Activated CD4-positive, CD25-positive, alpha-beta regulatory T cell treated with anti-CD3 and anti-CD28 coated beads, Interleukin-2, amount 50 U/mL, for 16 hours (primary cell): ENCODE measurements around the gene TAF4B.
"Not testable (repeated sequence)": the region's sequence is repeated elsewhere in the genome, so short reads cannot be mapped to it uniquely, and the experiment has no call there.

Experiments
- DNase-seq: peaks from one replicate; pipeline ENCODE4 v3.0.0-alpha.2; 2020; ENCODE audit warnings: low read depth, low spot score

TAF4B gene

DNA sequence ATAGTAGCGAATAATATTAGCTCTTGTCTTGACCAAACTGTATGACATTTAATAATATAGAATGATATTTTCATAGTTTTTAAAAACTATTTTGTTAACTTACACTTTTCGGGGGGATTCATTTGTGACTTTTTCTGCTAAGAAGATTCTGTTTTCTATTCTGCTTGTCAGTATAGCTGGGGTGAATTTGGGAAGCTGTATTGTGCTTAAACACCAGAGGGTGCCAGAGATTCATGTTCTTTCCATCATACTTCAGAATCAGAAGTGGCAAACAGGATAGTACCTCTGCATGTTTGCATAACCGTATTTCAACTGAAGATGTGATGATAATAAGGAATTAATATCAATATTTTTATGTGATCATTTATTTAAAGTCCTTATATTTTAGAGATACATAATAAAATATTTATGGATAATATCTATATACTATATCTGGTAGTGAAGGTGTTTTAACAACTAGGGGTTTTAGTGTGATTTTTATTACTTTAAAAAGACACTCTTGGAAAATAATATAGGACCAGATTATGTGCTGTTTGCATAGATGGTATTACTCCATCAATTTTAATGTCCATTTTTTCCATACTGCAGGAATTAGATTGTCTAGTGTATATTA, 81.0 kb downstream of the TAF4B start:
- DNase-seq: no peak

DNA sequence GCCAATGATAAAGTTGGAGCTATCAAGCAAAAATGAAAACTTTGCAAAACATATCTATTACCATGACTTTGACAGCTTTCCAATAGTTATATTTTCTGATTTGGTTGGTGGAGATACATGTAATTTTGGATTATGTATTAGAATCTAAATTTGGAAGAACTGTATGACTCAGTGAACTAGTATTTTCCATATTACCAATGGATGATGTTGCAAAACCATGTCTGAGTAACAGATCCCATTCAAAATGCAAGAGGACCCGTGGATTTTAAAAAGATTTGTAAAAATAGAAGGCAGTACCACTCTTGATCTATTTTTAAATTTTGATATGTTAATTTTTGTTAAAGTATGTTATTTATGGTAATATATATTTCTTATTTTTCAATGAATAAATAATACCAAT, 83.0 kb downstream of the TAF4B start:
- DNase-seq: no peak

DNA sequence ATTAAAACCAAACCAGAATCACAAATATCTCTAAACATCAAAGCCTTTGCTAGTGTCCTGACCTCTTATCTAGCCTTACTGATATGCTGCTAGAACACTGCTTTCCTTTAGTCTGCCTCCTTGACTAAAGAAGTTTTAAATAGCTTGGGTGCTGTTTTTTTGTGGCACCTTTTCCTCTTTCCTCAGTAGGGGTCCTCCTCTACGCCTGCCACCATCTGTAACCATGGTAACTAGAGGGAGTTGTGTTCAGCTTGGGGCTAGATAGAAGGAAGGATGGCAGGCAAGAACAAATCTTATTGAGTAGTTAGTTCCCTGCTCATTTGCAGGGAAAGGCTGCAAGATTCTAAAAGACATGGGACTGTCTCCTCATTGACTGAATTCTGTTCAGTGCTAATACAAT, 86.0 kb downstream of the TAF4B start:
- no peak for DNase-seq

DNA sequence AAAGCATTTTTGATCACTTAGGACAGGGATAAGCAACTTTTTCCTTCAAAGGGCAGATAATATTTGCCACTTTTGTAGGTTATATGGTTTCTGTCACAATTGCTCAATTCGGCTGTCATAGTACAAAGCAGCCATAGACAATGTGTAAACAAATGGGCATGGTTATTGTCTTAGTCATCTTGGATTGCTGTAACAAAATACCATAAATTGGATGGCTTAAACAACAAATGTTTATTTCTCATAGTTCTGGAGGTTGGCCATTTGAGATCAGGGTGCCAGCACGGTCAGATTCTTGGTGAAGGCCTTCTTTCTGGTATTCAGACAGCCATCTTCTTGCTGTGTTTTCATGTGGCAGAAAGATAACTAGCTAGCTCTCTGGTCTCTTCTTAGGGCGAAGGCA, 91.2 kb downstream of the TAF4B start:
- DNase-seq: no peak

DNA sequence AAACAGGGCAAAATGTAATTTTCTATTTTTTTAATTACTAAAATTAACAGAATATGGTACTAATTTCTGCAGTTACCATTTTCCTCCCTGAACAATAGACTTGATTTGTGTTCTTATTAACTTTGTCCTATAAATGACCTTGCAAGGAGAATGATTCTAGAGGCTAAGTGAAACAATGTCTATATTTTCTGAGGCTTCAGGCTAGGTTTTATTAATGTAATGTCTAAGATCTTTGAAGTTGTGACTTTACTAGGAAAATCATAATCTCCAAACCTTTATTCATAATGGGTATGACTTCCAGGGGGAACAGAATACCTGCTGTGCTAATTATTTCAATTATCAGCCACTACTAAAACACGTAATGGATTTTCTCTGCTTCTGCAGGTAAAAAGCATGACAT, 94.4 kb downstream of the TAF4B start:
- DNase-seq: no peak

DNA sequence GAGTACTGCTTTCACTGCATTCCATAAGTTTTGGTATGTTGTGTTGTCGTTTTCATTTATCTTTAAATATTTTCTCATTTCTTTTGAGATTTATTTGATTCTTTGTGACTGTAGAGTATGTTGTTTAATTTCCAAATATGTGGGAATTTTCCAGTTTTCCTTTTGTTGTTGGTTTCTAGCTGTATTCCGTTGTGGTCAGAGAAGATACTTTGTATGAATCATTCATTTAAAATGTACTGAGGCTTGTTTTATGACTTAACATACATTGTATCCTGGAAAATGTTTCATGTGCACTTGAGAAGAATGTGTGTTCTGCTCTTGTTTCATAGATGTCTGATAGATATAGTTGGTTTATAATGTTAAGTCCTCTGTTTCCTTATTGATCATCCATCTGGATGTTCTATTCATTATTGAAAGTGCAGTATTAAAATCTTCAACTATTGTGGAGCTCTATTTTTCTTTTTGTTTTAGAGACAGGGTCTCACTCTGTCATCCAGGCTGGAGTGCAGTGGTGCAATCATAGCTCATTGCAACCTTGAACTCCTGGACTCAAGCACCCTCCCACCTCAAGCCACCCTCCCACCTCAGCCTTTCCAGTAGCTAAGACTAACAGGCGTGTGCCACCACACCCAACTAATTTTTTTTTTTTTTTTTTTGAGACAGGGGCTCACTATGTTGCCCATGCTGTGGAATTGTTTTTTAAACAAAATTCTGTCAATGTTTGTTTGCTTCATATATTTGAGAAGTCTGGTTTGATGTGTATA, 96.8 kb downstream of the TAF4B start:
- DNase-seq: no peak

DNA sequence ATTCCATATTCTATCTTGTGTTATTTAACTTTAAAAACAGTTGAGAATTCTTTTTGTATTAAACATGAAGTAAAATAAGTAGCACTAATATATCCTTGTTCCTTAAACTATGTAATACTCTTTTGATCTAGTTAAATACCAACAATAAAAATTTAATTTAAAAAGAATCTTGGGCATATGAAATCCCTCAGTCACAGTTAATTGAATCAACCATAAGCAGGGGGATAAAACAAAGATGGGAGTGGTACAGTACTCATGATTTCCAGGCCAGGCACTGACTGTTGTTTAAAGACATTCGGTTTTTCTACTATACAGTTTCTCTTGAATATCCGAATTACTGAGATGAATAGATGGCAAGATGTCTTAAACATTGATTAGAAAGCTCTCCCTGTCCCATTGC, 99.5 kb downstream of the TAF4B start:
- no peak for DNase-seq

DNA sequence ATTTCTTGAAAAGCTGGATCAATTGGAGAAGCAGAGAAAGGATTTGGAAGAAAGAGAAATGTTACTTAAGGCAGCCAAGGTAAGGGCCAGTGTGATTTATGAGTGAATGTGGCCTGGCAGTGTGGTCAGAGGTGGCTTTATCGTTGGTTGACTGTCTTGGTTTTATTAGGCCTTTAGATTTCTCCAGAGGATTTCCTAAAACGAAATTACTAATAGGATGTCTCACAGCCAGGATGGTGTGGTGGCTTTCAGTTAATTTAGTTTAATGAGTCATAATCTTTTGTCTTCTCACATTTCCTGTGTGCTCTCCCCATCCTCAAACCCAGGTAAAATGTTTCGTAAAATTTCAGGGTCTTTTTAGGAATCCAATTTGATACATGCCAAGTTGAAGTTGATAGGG, 100.8 kb downstream of the TAF4B start:
- DNase-seq: no peak

DNA sequence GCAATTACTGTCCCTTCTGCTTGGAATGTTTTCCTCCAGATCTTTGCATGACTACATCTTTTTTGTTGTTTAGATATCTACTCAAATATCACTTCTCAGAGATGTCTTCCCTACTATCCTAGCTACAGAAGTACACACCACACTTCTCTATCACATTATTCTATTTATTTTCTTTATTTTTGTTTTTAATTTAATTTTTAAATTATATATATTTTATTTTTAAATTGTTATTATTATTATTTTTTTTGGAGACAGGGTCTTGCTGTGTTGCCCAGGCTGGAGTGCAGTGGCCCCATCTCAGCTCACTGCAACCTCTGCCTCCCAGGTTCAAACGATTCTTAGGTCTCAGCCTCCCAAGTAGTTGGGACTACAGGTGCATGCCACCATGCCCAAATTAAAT, 106.7 kb downstream of the TAF4B start:
- no peak for DNase-seq

DNA sequence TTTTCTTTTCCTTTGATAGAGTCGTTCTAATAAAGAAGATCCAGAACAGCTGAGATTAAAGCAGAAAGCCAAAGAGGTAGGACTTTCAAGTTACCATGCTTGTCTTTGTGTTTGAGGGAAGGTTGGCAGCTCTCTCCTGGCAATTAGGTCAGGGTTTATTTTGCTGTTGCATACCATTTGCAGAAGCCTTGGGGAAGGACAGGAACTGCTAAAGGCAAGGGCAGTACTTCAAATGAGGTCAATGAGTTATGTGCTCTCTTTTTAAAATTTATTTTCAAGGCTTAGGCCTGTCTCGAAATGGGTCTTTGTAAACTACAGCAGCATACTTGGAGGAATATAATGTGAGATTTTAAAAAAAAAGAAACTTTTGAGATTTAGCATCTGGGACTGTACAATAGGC, 108.9 kb downstream of the TAF4B start:
- no peak for DNase-seq

DNA sequence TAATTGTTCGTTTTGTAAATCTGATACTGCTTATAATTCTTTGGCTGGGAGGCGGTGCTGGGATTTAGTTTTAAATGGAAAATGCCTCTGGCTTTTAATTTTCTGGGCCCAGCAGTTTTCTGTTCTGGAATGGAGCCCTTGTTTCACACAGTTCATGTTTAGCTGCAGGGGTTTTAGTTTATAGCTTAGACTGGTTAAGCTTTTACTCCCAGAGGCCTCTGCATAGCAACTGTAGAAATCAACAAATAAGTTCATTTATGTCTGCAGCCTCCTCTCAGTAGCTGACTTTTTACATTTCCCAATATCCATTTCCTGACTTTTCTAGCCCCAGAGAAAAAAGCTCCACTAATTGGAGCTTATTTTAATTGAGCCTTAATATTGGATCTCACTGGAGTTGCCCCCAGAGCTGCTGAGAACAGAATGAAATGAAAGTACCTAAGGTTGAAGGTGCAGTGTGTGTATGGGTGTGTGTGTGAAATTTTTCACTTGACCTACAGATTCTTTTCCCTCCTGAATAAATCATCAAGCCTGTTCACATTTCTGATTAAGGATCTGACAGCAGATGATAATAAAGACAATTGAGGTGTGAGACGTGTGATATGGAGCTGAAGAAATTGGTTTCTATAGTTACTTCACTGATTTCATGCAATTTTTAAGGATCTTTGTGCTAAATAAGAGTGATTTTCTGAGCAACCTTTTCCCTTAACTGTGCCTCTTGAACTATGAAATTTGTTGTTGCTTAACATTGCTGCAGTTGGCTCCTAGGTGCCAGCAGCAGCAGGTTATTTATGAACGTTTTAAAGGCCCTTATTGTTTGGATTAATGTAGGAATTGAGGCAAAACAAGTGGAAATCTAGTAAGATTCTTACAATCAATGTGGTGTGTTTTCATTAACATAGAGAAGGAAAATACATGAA, 109.6 kb downstream of the TAF4B start:
- no peak for DNase-seq

DNA sequence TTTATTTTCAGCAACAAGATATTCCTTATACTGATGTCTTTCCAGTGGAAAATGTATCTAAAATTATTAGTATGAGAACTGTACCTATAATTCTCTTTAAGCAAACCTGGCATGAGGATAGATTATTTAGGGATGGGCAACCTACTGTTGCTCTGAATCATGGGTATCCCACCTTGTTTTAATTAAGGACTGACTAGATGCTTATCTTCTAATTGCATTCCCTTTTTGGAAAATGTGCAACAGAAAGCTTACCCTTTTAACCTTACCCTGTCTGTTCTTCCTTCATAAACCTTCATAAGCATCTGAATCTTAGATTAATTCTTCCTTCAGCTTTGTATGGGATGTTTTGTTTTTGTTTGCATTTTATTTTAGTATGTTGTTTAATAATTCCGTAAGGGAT, 110.3 kb downstream of the TAF4B start:
- no peak for DNase-seq

DNA sequence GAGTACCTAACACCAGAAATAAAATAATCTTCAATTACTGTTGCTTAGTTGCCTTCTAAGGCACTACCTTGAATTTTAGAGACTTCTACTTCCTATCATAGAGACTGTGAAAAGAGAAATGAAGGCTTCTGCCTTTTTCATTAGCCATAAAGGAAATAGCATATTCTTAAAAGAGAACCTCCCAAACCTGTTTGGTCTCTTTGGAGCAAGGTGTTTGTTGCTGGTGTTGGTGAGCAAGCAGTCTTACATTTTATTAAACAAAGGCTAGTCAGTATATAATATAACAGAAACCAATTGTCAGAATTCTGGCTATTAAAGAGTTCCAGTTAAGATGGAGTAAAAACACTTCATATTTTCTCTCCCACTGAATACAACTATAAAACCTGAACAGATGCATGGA, 116.4 kb downstream of the TAF4B start:
- no peak for DNase-seq

DNA sequence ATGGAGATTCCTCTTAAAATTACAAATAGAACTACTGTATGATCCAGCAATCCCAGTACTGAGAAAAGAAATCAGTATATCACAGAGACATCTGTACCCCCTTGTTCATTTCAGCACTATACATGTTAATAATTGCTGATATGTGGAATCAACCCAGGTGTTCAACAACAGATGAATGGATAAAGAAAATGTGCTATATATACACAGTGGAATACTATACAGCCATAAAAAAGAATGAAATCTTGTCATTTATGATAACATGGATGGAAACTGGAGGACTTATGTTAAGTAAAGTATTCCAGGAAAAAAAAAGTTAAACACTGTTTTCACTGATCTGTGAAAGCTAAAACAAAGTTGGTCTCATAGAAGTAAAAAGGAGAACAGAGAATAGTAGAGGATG, 124.7 kb downstream of the TAF4B start:
- DNase-seq: no peak

DNA sequence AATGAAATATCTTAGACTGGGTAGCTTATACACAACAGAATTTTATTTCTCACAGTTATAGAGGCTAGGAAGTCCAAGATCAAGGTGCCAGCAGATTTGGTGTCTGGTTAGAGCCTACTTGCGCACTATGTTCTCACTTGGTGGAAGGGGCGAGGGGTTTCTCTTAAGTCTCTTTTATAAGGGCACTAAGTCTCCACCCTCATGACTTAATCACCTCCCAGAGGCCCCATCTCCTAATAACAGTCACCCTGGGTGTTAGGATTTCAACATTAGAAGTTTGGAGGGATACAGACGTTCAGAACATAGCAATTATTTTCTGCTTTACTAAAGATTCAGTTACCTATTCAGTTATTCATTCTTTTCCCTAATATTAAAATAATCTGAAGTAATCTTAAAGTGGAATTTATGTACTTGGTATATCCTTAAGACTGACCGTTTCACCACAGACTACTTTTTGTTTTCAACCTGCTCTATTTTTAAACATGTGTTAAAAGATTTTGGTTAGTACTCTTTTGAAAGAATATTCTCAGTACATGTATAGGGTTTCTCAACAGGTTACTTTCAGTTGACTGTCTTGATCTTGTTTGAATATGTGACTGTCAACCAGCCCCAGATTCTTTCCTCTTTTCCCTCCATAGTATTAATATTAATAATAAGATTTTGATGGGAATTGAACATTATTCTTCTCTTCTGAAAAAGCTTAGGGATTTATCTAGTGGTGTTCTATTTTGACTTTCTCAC, 130.0 kb downstream of the TAF4B start:
- DNase-seq: no peak

DNA sequence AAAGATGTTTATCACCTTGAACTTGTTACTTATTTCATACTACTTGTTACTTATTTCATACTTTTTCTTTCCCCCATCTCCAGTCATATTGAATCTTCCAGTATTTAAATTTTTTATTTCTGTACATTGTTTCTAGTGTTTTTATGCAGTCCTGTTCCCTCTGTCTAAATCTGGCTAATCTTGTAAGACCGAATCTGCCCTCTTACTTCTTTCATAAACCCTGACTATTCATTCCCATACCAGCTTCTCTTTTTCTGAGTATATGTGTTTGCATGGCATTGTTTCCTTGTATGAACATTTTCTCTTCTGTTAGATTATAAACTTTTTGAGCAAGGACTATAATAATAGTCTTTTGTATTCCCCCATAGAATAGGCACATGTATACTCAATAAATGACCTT, 131.7 kb downstream of the TAF4B start:
- no peak for DNase-seq

DNA sequence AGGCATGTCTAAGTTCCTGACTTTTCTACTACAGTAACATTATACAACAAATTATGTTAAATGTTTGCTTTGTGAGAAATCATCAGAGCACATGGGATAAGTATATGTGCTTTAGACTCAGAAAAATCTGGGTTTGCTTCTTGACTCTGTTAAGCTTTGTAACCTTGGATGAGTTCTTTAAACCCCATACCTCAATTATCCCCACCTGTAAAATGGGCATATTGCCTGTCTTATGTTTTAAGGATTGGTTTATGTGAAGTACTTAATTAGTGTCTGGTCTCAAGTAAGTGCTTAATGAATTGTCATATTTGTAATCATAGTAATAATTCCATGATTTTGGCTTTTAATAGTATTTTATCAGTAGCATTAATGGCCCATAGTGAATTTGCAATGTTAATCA, 135.8 kb downstream of the TAF4B start:
- DNase-seq: no peak

DNA sequence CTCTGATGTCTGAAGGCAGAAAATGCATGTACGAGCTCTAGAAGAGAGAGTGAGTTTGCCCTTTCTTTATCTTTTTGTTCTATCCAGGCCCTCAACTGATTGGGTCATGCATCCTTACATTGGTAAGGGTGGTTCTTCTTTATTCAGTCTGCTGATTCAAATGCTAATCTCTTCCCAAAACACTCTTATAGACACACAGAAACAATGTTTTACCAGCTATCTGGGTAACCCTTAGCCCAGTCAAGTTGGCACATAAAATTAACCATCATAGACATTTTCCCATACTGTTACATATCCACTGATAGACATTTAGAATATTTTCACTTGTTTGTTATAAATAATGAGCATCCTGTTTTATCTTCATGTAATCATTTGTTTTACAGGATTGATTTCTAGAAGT, 141.2 kb downstream of the TAF4B start:
- DNase-seq: no peak

DNA sequence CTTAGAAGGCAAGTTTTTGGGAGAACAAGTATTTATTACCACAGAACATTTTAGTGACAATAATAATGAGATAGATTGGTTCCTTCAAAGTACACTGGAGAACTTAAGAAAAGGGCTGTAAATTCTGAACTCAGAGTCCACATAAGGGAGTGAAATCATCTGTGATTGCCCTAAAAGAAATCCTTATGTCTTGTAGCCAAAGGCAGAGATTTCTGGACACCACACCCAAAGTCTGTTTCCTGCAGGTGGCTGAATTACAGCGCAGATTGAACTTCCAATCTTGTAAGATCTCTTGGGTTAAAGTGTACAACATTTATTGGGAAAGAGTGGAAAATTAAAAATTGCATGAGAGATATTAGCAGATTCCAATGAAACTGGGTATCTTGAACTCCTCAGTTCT, 143.8 kb downstream of the TAF4B start:
- no peak for DNase-seq

DNA sequence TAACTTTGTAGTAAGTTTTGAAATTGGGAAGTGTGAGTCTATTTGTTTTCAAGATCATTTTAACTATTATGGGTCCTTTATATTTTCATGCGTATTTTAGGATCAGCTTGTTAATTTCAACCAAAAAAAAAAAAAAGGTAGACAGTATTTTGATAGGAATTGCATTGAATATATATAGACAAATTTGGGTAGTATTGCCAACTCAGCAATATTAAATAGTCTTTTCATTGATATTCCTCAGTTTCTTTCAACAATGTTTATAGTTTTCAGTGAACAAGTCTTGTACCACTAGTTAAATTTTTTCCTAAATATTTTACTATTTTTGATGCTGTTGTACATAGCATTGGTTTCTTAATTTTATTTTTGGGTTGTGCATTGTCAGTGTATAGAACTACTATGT, 149.9 kb downstream of the TAF4B start:
- no peak for DNase-seq

DNA sequence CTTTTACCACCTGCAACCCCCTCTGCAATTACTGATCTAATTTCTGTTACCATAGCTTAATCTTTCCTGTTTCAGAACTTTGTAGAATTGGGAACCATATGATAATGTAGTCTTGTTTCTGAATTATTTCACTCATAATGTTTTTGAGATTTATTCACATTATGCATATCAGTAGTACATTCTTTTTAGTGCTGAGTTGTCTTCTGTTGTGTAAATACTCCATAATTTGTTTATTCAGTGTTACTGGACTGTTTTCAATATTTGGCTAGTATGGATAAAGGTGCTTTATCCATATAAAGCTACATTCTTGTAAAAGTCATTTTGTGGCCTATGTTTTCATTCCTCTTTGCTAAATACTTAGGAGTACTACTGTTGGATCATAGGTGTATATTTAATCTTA, 152.5 kb downstream of the TAF4B start:
- DNase-seq: no peak

DNA sequence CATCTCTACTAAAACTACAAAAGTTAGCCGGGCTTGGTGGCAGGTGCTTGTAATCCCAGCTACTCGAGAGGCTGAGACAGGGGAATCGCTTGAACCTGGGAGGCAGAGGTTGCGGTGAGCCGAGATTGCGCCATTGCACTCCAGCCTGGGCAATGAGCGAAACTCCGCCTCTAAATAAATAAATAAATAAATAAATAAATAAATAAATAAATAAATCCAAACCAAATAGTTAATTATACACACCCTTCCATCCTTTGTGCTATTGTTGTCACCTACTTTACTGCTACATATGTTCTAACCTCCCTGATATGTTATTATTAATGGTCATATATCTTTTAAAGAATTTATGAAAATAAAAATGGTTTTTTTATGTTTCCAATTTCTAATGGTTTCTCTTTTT, 155.3 kb downstream of the TAF4B start:
- not testable (repeated sequence) for DNase-seq
